A673 (cell line): Measurements from ENCODE around the gene COA3. TPM values are rescaled to one million over a fixed set of nuclear protein-coding genes. Genes with fewer than 3 reads are reported as not detected.
"Not testable (repeated sequence)": the region's sequence is repeated elsewhere in the genome, so short reads cannot be mapped to it uniquely, and the experiment has no call there.

Experiments
- BruUV-seq: library from RNA; stranded (reverse); fragments of 400-500 nt; replicated peaks from 2 replicates; lab custom pipeline; 2021; lab: Mats Ljungman, UMichigan
- CTCF ChIA-PET: fragments of 300-600 bp; sonication (Branson Sonifier 250); formaldehyde crosslinking; loops from one replicate; lab custom pipeline; 2022; ENCODE audit warnings: antibody characterized with exemption; lab: Charles Lee
- POLR2A ChIA-PET: fragments of 300-600 bp; sonication (Branson Sonifier 250); formaldehyde crosslinking; loops from one replicate; lab custom pipeline; 2022; ENCODE audit warnings: antibody characterized with exemption; ENCODE audit not compliant: low non-redundant PET; lab: Charles Lee
- DNase-seq: peaks from one replicate; pipeline ENCODE4 v3.0.0-alpha.2; 2015; ENCODE audit warnings: low spot score
- H3K27ac ChIP-seq: fragments of 200-600 bp; sonication (generic); 2 replicates; pipeline ENCODE4 v1.5.1; 2016; ENCODE audit warnings: mixed run types, low read depth, mild to moderate bottlenecking, mixed read lengths, antibody characterized with exemption, low read length; ENCODE audit not compliant: poor library complexity, severe bottlenecking
- H3K27me3 ChIP-seq: fragments of 200-600 bp; sonication (generic); replicated peaks from 2 replicates; pipeline ENCODE4 v1.6.1; 2017; ENCODE audit warnings: mixed run types, low read depth, mild to moderate bottlenecking, mixed read lengths, antibody characterized with exemption, low read length; ENCODE audit not compliant: insufficient read depth, poor library complexity
- H3K36me3 ChIP-seq: fragments of 200-600 bp; sonication (generic); 2 replicates; pipeline ENCODE4 v1.6.1; 2016; ENCODE audit warnings: mixed run types, mild to moderate bottlenecking, mixed read lengths, antibody characterized with exemption, low read length; ENCODE audit not compliant: insufficient read depth, poor library complexity, severe bottlenecking
- H3K4me1 ChIP-seq: fragments of 200-600 bp; sonication (generic); 2 replicates; pipeline ENCODE4 v1.6.1; 2017; ENCODE audit warnings: mixed run types, mild to moderate bottlenecking, mixed read lengths, antibody characterized with exemption, low read length; ENCODE audit not compliant: insufficient read depth, poor library complexity, severe bottlenecking
- H3K4me3 ChIP-seq: fragments of 200-600 bp; sonication (generic); 2 replicates; pipeline ENCODE4 v1.5.1; 2016; ENCODE audit warnings: low read depth, mixed run types, mild to moderate bottlenecking, mixed read lengths, low read length; ENCODE audit not compliant: poor library complexity, severe bottlenecking
- H3K9me3 ChIP-seq: fragments of 200-600 bp; sonication (generic); 2 replicates; pipeline ENCODE4 v1.6.1; 2016; ENCODE audit warnings: mixed run types, low read depth, mild to moderate bottlenecking, mixed read lengths, antibody characterized with exemption, low read length; ENCODE audit not compliant: poor library complexity, severe bottlenecking
- CTCF ChIP-seq: fragments of 300-800, 200-600 bp; sonication (generic); conservative IDR thresholded peaks from 2 replicates; pipeline ENCODE4 v1.5.1; 2017; ENCODE audit warnings: low read depth, mild to moderate bottlenecking, antibody characterized with exemption, low read length, moderate library complexity, mixed read lengths
- EZH2 ChIP-seq: fragments of 200-600 bp; sonication (generic); IDR thresholded peaks from 2 replicates; pipeline ENCODE4 v1.6.1; 2017; ENCODE audit warnings: borderline replicate concordance, low read depth, mild to moderate bottlenecking, mixed read lengths, antibody characterized with exemption, low read length; ENCODE audit not compliant: poor library complexity, severe bottlenecking
- intact Hi-C: fragments of 100-400 bp; cut with micrococcal nuclease; formaldehyde crosslinking; loops from one replicate; pipeline ENCODE4 v1.10.0; 2022; ENCODE audit not compliant: unreplicated experiment
- total RNA-seq: library from RNA; stranded (reverse); gene quantifications from 2 replicates; pipeline ENCODE4 v1.2.3, GENCODE V29; 2021

Gene COA3
- total RNA-seq, 1 experiment from 2014 or later, result 29.0 TPM

GRCh38 chr17:42773290-42774035 is 25.0 kb downstream of the COA3 start, which contains the start of gene VPS25:
Gene VPS25, plus strand, starts transcription at chr17:42773449. Its CDS starts 27 bp downstream, at chr17:42773476.
- DNase-seq, result peak; percentile 81
- Histone ChIP-seq H3K27ac (peak within 1 kb of the TSS; percentile 65), H3K4me3 (peak within 1 kb of the TSS; percentile 68), H3K4me1 (no peaks in the 10 kb centered on the region), H3K27me3 (no peaks in the 10 kb centered on the region), H3K36me3 (no peaks in the 10 kb centered on the region), H3K9me3 (no peaks in the 10 kb centered on the region)
- POLR2A ChIA-PET, result no interaction called here
- intact Hi-C loops, result no loop called here
- TF ChIP-seq EZH2 (no peak), CTCF (no peak)
- CTCF ChIA-PET, result interaction anchor here (2.3 kb wide), 1 partner anchor 10 kb away, joined by 5 read pairs; no protein-coding TSS in a partner anchor
- BruUV-seq, result no TSS peak

GRCh38 chr17:42772945-42773289 is 25.6 kb downstream of the COA3 start:
- CTCF ChIA-PET, result interaction anchor here (2.3 kb wide), 1 partner anchor 9 kb away, joined by 5 read pairs; no protein-coding TSS in a partner anchor
- no peaks in the 10 kb centered on the region for H3K4me1 ChIP-seq
- no peaks in the 10 kb centered on the region for H3K9me3 ChIP-seq
- TF ChIP-seq EZH2, result no peak
- no peak for TF ChIP-seq CTCF
- no peaks in the 10 kb centered on the region for H3K27me3 ChIP-seq
- peak overlapping the region; percentile 68 for H3K4me3 ChIP-seq
- H3K27ac ChIP-seq, result peak overlapping the region; percentile 65
- TSS peak; percentile 94 for BruUV-seq
- intact Hi-C loops, result no loop called here
- no peaks in the 10 kb centered on the region for H3K36me3 ChIP-seq
- POLR2A ChIA-PET, result no interaction called here
- no peak for DNase-seq

- POLR2A ChIA-PET, H3K27me3 ChIP-seq, H3K36me3 ChIP-seq, CTCF ChIA-PET, H3K9me3 ChIP-seq, H3K27ac ChIP-seq, H3K4me1 ChIP-seq, DNase-seq, BruUV-seq, H3K4me3 ChIP-seq, intact Hi-C loops: not testable (repeated sequence)
These were observed 28.5 kb downstream of the COA3 start for GRCh38 chr17:42769964-42770363.

GRCh38 chr17:42768006-42768405 is 30.5 kb downstream of the COA3 start:
- BruUV-seq, POLR2A ChIA-PET, H3K9me3 ChIP-seq, intact Hi-C loops, H3K4me1 ChIP-seq, H3K27ac ChIP-seq, CTCF ChIA-PET, H3K36me3 ChIP-seq, H3K4me3 ChIP-seq, DNase-seq, H3K27me3 ChIP-seq: not testable (repeated sequence)
